Peyer's patch (tissue), 4 donors: ENCODE data around the gene LRRC1.

ENCODE experiments used
- CTCF ChIP-seq, 6 experiments: fragments of 450-650 bp in 4 of 6; fragments of 200-600 bp in 2 of 6; sonication (generic) in 1 of 6; IDR thresholded peaks; one replicate each; pipeline ENCODE4 v1.5.1; 2017 to 2019; ENCODE audit warnings: antibody characterized with exemption in 6 of 6, mild to moderate bottlenecking in 3 of 6, moderate library complexity in 1 of 6
- POLR2A ChIP-seq, 2 donors: fragments of 450-650 bp; IDR thresholded peaks; one replicate each; pipeline ENCODE4 v1.5.1; 2017; ENCODE audit warnings: antibody characterized with exemption in 2 of 2, mild to moderate bottlenecking in 2 of 2, moderate library complexity in 2 of 2

DNA sequence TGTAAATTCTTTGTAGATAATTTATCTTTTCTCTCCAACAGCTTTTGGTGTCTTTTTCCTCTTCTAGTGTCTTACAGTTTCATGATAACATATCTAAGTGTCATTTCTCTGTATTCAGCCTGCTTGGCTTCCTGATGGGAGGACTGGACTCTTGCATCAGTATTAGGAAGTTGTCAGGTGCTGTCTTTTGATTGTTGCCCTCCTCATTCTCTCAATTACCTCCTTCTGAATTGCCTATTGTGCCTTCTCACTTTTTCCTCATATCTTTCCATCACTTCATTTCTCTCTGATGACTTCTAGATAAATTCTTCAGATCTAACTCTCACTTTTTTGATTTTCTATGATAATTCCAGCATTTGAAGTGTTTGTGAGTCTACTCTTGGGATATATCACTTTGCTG is 162.0 kb downstream of the LRRC1 start:
- TF ChIP-seq POLR2A (IDR thresholded peaks at IDR 0.05) (no peak), CTCF (IDR thresholded peaks at IDR 0.05) (no peak)
